WTC11 (cell line): Measurements from ENCODE around the gene ACTL7A. TPM values are rescaled to one million over a fixed set of nuclear protein-coding genes. Genes with fewer than 3 reads are reported as not detected.

Experiments
- ATAC-seq: fragments of 200-7000 bp; cut with Tn5 transposase; 2 replicates; pipeline ENCODE4 v1.10.0; 2021; ENCODE audit warnings: mild to moderate bottlenecking, moderate library complexity
- CTCF ChIA-PET: fragments of 300-600 bp; sonication (Branson Sonifier 250); formaldehyde crosslinking; loops from one replicate; lab custom pipeline; 2021; ENCODE audit warnings: antibody characterized with exemption; lab: Charles Lee
- POLR2A ChIA-PET: fragments of 350-600 bp; sonication (Branson Sonifier 250); formaldehyde crosslinking; loops from one replicate; lab custom pipeline; 2021; ENCODE audit warnings: antibody characterized with exemption; lab: Charles Lee
- DNase-seq: peaks from one replicate; pipeline ENCODE4 v3.0.0; 2021; ENCODE audit warnings: low spot score
- H3K27ac Mint-ChIP-seq: 2 replicates; pipeline ENCODE4 v1.8.0; 2021; ENCODE audit warnings: mixed read lengths
- H3K27me3 Mint-ChIP-seq: 2 replicates; pipeline ENCODE4 v1.8.0; 2021; ENCODE audit warnings: low read depth, mild to moderate bottlenecking, moderate library complexity, mixed read lengths
- H3K36me3 Mint-ChIP-seq: 2 replicates; pipeline ENCODE4 v1.8.0; 2021; ENCODE audit warnings: mixed read lengths
- H3K4me1 Mint-ChIP-seq: 2 replicates; pipeline ENCODE4 v1.8.0; 2022; ENCODE audit warnings: mixed read lengths
- H3K4me3 Mint-ChIP-seq: 2 replicates; pipeline ENCODE4 v1.8.0; 2021; ENCODE audit warnings: mild to moderate bottlenecking, moderate library complexity, mixed read lengths
- H3K9me3 Mint-ChIP-seq: 2 replicates; pipeline ENCODE4 v1.8.0; 2021; ENCODE audit warnings: mixed read lengths
- CBFB ChIP-seq: sonication (generic); formaldehyde crosslinking; IDR thresholded peaks from 2 replicates; pipeline ENCODE4 v1.8.1; 2022; ENCODE audit warnings: mild to moderate bottlenecking, low read depth, missing genetic modification reagents
- EMX1 ChIP-seq: fragments of 250-450 bp; sonication (Bioruptor Pico); IDR thresholded peaks from 2 replicates; pipeline ENCODE4 v1.8.0; 2021; ENCODE audit warnings: mild to moderate bottlenecking
- FOXJ3 ChIP-seq: sonication (generic); formaldehyde crosslinking; IDR thresholded peaks from 2 replicates; pipeline ENCODE4 v1.9.0; 2021; ENCODE audit warnings: missing genetic modification reagents, mild to moderate bottlenecking, borderline replicate concordance
- GRHL2 ChIP-seq: fragments of 250-450 bp; sonication (Bioruptor Pico); IDR thresholded peaks from 2 replicates; pipeline ENCODE4 v1.8.0; 2022; ENCODE audit warnings: mild to moderate bottlenecking, moderate library complexity; ENCODE audit not compliant: insufficient replicate concordance, severe bottlenecking
- GTF2I ChIP-seq: fragments of 250-450 bp; sonication (Bioruptor Pico); conservative IDR thresholded peaks from 2 replicates; pipeline ENCODE4 v1.4.0; 2021; ENCODE audit warnings: mild to moderate bottlenecking
- MXD4 ChIP-seq: fragments of 250-450 bp; sonication (Bioruptor Pico); IDR thresholded peaks from 2 replicates; pipeline ENCODE4 v1.8.0; 2021; ENCODE audit warnings: mild to moderate bottlenecking, moderate library complexity, borderline replicate concordance
- MYBL2 ChIP-seq: sonication (generic); formaldehyde crosslinking; IDR thresholded peaks from 2 replicates; pipeline ENCODE4 v1.8.1; 2023; ENCODE audit warnings: mild to moderate bottlenecking, moderate library complexity, missing genetic modification reagents
- PRDM15 ChIP-seq: sonication (generic); formaldehyde crosslinking; IDR thresholded peaks from 2 replicates; pipeline ENCODE4 v1.8.0; 2022; ENCODE audit warnings: missing genetic modification reagents
- PRRX2 ChIP-seq: fragments of 250-450 bp; sonication (Bioruptor Pico); IDR thresholded peaks from 2 replicates; pipeline ENCODE4 v1.8.0; 2021; ENCODE audit warnings: mild to moderate bottlenecking
- SOX15 ChIP-seq: fragments of 250-450 bp; sonication (Bioruptor Pico); IDR thresholded peaks from 2 replicates; pipeline ENCODE4 v1.9.0; 2021; ENCODE audit warnings: mild to moderate bottlenecking
- SP1 ChIP-seq: sonication (generic); formaldehyde crosslinking; conservative IDR thresholded peaks from 2 replicates; pipeline ENCODE4 v1.8.1; 2022; ENCODE audit warnings: missing genetic modification reagents
- TEAD1 ChIP-seq: sonication (generic); formaldehyde crosslinking; IDR thresholded peaks from 2 replicates; pipeline ENCODE4 v1.8.0; 2022; ENCODE audit warnings: mild to moderate bottlenecking, missing genetic modification reagents
- ZBTB21 ChIP-seq: sonication (generic); formaldehyde crosslinking; IDR thresholded peaks from 2 replicates; pipeline ENCODE4 v1.8.1; 2023; ENCODE audit warnings: mild to moderate bottlenecking, missing genetic modification reagents, borderline replicate concordance
- ZNF121 ChIP-seq: sonication (generic); formaldehyde crosslinking; IDR thresholded peaks from 2 replicates; pipeline ENCODE4 v1.8.0; 2023; ENCODE audit warnings: missing genetic modification reagents
- ZNF138 ChIP-seq: sonication (generic); formaldehyde crosslinking; conservative IDR thresholded peaks from 2 replicates; pipeline ENCODE4 v1.8.1; 2022; ENCODE audit warnings: mild to moderate bottlenecking, moderate library complexity, missing genetic modification reagents
- ZNF281 ChIP-seq: sonication (generic); formaldehyde crosslinking; IDR thresholded peaks from 2 replicates; pipeline ENCODE4 v1.8.0; 2023; ENCODE audit warnings: mild to moderate bottlenecking, missing genetic modification reagents
- ZSCAN18 ChIP-seq: fragments of 250-450 bp; sonication (Bioruptor Pico); IDR thresholded peaks from 2 replicates; pipeline ENCODE4 v2.1.2; 2022; ENCODE audit warnings: mild to moderate bottlenecking, moderate library complexity
- total RNA-seq: library from RNA; stranded (reverse); gene quantifications from 3 replicates; pipeline ENCODE4 v1.2.3, GENCODE V29; 2021
- TF ChIP-seq, protein P1 (sequence below): sonication (generic); formaldehyde crosslinking; IDR thresholded peaks from 2 replicates; pipeline ENCODE4 v1.8.1; 2022; ENCODE audit warnings: missing genetic modification reagents, borderline replicate concordance
- TF ChIP-seq, protein P2 (sequence below): fragments of 250-450 bp; sonication (Bioruptor Pico); IDR thresholded peaks from 2 replicates; pipeline ENCODE4 v1.9.0; 2021; ENCODE audit warnings: mild to moderate bottlenecking

ACTL7A gene
- total RNA-seq, 1 experiment from 2014 or later = not detected

DNA sequence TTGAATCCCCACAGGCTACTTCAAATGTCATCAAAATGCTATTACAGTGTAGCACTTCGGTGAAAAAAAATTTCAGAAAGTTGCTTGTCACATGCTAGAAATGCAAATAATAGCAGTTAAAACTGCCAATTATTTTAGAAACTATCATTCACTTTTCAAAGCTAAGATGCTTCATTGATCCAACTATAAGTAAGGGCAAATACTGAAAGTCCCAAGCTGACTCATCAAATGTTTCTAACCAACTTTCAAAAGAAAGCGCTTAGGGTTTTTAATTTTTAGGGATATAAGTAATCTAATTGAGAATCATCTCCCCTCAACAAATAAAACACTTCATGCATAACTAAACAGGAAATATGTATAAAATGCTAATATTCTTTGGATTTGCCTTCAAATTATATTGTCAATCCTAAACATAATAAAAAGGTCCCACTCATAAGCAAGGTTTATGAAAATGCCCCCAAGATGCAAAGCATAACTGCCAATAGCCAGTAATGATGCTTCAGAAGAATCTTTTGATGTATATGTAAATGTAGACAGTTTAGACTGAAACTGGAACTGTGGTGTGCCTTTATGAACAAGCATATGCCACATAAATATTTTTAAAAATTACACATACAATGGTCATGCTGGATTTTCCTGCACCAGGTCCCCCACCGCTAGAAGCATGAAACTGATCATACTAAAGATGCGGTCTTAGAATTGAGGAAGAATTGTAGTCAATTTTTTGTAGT lies 12.2 kb downstream of the ACTL7A start (continued):
- TF ChIP-seq PRDM15 (CRISPR knock-in tag) (no peak), FOXJ3 (CRISPR knock-in tag) (no peak), ZSCAN18 (CRISPR knock-in tag) (no peak), ZBTB21 (CRISPR knock-in tag) (no peak)
- TF ChIP-seq, all 79 proteins: peak for 0

DNA sequence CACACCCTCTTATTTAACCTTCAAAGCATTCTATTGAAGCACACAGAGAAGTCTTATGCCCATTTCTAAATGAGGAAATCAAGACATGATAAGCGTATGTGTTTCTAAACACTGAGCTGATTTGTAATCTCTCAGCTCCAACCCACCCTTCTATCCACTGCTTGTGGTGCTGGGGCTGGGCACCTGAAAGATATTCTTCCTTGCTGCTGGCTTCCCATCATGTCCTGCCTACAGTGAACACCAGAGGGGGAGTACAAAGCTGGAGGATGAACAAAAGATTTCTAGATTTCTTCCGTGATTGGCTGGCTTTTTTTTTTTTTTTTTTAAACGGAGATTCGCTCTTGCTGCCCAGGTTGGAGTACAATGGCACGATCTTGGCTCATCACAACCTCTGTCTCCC lies 14.4 kb downstream of the ACTL7A start:
- ATAC-seq = no peak
- POLR2A ChIA-PET = no interaction called here
- Mint-ChIP-seq H3K4me1 (no peaks in the 10 kb centered on the region), H3K4me3 (no peak overlapping the region), H3K9me3 (no peaks in the 10 kb centered on the region), H3K27ac (no peak overlapping the region)
- TF ChIP-seq ZNF121 (no peak), ZNF281 (CRISPR knock-in tag) (no peak)
- TF ChIP-seq, all 79 proteins: peak for 0
- Mint-ChIP-seq H3K36me3 (peaks cover 58% of the 10 kb centered on the region), H3K27me3 (no peaks in the 10 kb centered on the region)
- CTCF ChIA-PET = interaction anchor here (1.1 kb wide), 1 partner anchor 1454 kb away, joined by 4 read pairs; no protein-coding TSS in a partner anchor
- no peak for DNase-seq

DNA sequence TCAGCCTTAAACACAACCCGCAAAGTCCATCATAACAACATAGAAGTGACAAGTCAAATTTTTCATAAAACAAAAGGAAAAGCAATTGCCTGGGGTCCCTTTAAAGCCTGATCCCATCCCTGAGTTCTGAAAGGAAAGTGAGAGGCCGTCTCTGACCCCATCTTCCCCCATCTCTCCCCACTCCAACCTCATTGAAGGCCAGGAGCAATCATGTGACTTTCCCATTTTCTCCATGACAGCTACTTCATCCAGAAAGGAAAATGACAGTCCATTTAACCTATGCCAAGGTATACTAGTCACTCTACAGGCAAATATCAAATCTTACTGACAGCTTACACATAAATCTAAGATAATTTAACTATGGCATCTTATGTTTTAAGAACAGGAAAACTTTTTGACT lies 15.5 kb downstream of the ACTL7A start:
- ATAC-seq (no peak), DNase-seq (no peak)
- H3K9me3 Mint-ChIP-seq = no peaks in the 10 kb centered on the region
- H3K4me1 Mint-ChIP-seq = no peaks in the 10 kb centered on the region
- H3K27me3 Mint-ChIP-seq = no peaks in the 10 kb centered on the region
- ChIA-PET CTCF (no interaction called here), POLR2A (no interaction called here)
- no peak overlapping the region for H3K4me3 Mint-ChIP-seq
- H3K36me3 Mint-ChIP-seq = peaks cover 58% of the 10 kb centered on the region
- H3K27ac Mint-ChIP-seq = no peak overlapping the region
- TF ChIP-seq, protein P1, sequence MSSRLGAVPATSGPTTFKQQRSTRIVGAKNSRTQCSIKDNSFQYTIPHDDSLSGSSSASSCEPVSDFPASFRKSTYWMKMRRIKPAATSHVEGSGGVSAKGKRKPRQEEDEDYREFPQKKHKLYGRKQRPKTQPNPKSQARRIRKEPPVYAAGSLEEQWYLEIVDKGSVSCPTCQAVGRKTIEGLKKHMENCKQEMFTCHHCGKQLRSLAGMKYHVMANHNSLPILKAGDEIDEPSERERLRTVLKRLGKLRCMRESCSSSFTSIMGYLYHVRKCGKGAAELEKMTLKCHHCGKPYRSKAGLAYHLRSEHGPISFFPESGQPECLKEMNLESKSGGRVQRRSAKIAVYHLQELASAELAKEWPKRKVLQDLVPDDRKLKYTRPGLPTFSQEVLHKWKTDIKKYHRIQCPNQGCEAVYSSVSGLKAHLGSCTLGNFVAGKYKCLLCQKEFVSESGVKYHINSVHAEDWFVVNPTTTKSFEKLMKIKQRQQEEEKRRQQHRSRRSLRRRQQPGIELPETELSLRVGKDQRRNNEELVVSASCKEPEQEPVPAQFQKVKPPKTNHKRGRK (CRISPR knock-in tag) = no peak
- TF ChIP-seq PRRX2 = no peak
- TF ChIP-seq MXD4 (CRISPR knock-in tag) = no peak
- no peak for TF ChIP-seq GTF2I (CRISPR knock-in tag)
- no peak for TF ChIP-seq ZNF281 (CRISPR knock-in tag)
- no peak for TF ChIP-seq TEAD1 (CRISPR knock-in tag)
- TF ChIP-seq, protein P2, sequence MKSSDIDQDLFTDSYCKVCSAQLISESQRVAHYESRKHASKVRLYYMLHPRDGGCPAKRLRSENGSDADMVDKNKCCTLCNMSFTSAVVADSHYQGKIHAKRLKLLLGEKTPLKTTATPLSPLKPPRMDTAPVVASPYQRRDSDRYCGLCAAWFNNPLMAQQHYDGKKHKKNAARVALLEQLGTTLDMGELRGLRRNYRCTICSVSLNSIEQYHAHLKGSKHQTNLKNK (CRISPR knock-in tag) = no peak
- TF ChIP-seq GRHL2 = no peak
- no peak for TF ChIP-seq ZNF138 (CRISPR knock-in tag)
- no peak for TF ChIP-seq SOX15 (CRISPR knock-in tag)
- no peak for TF ChIP-seq ZNF121
- TF ChIP-seq ZBTB21 (CRISPR knock-in tag) = no peak
- no peak for TF ChIP-seq CBFB (CRISPR knock-in tag)
- no peak for TF ChIP-seq MYBL2 (CRISPR knock-in tag)
- no peak for TF ChIP-seq EMX1 (CRISPR knock-in tag)
- no peak for TF ChIP-seq SP1 (CRISPR knock-in tag)
